GM19043 (cell line): ENCODE results near the gene KRTAP10-2.
"Not testable (repeated sequence)": the region's sequence is repeated elsewhere in the genome, so short reads cannot be mapped to it uniquely, and the experiment has no call there.

ENCODE experiments used
- ATAC-seq: cut with Tn5 transposase; IDR thresholded peaks from one replicate; pipeline ENCODE4 v1.9.1; 2021; ENCODE audit warnings: low read depth; ENCODE audit not compliant: unreplicated experiment

KRTAP10-2 gene, protein sequence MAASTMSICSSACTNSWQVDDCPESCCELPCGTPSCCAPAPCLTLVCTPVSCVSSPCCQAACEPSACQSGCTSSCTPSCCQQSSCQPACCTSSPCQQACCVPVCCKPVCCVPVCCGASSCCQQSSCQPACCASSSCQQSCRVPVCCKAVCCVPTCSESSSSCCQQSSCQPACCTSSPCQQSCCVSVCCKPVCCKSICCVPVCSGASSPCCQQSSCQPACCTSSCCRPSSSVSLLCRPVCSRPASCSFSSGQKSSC

DNA sequence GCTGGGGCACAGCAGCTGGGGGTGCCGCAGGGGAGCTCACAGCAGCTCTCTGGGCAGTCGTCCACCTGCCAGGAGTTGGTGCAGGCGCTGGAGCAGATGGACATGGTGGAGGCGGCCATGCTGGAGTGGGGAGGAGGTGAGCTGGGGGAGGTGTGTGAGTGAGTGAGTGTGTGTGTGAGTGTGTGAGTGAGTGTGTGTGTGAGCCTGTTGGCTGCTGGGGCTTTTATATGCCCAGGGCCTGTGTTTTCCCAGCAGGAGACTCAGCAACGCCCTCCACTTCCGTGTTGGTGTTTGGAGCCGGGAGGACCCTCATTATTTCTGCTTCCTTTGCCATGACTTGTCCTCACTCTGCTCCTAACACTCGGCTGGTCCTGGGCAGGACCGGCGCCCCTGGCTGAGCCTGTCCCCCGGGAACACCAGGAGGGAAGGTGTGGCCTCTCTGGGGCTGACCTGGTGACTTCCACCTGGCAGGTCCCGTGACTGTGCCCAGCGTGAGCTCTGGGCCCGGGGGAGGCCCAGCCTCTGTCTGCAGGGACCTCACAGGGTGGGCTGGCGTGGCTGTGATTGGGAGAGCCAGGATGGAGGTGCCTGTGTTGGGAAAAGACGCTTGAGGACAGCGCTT lies at the start of gene KRTAP10-2:
Gene KRTAP10-2, minus strand, starts transcription at position 166 of the 622 bp plus-strand sequence. Its CDS starts 47 bp downstream, at position 119.
- no peak for ATAC-seq

DNA sequence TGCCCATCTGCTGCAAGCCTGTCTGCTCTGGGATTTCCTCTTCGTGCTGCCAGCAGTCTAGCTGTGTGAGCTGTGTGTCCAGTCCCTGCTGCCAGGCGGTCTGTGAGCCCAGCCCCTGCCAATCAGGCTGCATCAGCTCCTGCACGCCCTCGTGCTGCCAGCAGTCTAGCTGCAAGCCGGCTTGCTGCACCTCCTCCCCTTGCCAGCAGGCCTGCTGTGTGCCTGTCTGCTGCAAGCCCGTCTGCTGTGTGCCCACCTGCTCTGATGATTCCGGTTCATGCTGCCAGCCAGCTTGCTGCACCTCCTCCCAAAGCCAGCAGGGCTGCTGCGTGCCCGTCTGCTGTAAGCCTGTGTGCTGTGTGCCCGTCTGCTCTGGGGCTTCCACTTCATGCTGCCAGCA lies 49.8 kb upstream of the KRTAP10-2 start:
- not testable (repeated sequence) for ATAC-seq

DNA sequence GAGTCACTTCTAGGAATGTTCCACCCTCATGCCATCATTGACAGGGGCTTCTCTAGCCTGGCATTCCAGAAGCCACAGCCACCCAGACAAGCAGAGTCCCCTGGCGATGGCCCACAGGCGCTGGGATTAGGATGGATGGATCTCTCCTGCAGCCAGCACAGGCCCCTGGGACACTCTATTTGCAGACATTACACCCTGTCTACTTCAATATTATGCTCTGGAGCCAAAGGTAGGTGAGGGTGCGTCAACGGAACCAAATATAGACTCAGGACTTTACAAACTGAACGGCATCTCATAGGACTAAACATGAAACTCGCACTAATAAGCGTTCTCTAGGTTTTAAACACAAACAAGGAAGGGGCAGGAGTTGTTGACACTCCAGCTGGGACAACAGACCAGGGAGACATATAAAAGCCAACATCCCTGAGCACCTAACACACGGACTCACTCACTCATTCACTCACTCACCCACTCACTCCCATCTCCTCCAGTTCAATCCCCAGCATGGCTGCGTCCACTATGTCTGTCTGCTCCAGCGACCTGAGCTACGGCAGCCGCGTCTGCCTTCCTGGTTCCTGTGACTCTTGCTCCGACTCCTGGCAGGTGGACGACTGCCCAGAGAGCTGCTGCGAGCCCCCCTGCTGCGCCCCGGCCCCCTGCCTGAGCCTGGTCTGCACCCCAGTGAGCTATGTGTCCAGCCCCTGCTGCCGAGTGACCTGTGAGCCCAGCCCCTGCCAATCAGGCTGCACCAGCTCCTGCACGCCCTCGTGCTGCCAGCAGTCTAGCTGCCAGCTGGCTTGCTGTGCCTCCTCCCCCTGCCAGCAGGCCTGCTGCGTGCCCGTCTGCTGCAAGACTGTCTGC lies 49.0 kb upstream of the KRTAP10-2 start, which contains the start of gene KRTAP10-7:
Gene KRTAP10-7, plus strand, starts transcription at position 480 of the 861 bp plus-strand sequence. Its CDS starts 25 bp downstream, at position 505.
- not testable (repeated sequence) for ATAC-seq

DNA sequence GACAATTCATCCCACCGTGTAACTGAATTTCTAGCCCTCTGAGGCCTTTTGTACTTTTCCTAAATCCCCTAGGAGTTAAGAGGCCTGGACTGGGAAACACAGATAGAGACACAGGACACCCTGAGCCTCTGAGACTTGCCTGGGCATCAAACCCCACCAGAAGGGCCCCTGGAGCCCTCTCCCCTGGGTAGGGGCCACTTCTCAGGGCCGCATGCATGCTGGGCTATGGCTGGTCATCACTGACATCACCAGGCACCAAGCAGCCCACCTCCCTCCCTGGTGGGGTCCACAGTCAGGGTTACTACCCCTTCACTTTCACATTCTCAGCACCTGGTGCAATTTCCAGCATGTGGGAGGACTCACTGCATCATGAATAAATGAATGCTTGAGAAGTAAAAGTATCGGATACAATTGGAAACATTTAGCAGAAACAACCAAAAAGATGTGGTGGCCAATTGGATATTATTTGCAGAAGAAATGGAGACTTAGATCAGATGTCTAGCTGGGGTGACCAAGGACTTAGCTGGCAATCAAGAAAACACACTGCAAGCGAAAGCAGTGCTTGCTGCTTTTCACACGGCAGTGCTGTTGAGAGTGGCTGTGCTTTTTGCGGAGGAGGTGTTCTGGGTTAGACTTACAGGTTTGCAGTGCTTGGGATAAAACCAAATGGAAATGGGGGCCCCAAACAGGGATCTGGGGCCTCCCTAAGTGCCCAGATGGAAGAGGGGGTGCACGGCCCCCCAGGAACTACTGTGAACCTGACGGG lies 48.1 kb upstream of the KRTAP10-2 start:
- no peak for ATAC-seq

DNA sequence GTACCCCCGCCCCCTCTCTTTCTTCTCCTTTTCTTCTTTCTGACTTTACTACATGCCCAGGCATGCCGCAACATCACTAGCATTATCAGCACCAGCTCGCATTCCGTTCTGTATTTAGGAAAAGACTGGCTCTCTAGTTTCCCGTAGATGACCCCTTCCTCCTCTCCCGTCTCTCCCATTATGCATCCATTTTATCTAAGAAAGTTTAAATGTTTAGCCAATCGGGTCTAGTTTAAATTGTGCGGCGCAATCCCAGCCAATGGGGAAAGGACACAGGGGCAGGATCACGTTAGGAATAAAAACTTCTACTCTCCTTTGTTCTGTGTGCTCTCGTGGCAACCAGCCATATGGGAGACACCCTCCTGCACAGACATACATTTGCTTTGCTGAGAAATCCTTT lies 46.8 kb upstream of the KRTAP10-2 start:
- no peak for ATAC-seq

DNA sequence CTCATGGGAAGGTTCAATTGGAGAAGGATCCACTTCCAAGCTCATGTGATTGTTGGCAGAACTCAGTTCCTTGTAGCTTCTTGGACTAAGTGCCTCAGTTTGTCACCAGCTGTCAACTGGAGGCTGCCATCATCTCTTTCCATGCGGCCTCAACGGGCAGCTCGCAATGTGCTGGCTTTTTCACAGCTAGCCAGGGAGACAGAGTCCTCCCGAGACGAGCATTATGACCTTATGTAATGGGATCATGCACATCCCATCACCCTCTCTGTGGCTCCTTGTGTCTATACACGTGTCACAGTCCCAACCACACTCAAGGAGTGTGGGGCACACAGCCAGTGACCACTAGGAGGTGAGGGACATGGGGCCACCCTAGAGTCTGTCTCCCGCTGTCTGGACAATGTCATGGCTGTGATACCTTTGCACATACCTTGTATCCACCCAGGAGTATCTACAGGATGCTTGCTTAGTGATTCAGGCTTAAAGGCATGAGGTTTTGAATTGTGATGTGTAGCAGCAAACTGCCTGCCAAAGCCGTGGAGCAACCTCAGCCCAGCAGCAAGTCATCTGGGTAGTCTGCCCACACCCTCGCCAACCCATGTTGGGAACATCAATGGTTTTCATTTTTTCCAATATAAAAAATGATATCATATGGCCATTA lies 44.9 kb upstream of the KRTAP10-2 start:
- no peak for ATAC-seq

DNA sequence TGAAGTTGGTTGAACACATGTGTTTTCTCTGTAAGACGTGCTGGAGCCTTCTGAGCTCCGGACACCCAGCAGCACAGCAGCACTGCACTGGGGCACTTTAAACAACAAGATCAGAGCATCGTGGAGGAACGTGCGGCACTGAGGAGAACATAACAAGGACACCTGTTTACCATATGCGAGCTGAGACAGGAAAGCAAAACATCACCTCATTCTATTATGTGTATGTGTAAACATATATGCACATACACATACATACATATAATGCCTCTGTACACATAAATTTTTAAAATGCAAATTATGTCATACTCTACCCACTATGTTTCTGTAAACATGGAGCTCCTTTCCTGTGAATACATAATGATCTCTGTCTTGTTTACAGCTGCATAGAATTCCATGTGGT lies 44.2 kb upstream of the KRTAP10-2 start:
- ATAC-seq: no peak

DNA sequence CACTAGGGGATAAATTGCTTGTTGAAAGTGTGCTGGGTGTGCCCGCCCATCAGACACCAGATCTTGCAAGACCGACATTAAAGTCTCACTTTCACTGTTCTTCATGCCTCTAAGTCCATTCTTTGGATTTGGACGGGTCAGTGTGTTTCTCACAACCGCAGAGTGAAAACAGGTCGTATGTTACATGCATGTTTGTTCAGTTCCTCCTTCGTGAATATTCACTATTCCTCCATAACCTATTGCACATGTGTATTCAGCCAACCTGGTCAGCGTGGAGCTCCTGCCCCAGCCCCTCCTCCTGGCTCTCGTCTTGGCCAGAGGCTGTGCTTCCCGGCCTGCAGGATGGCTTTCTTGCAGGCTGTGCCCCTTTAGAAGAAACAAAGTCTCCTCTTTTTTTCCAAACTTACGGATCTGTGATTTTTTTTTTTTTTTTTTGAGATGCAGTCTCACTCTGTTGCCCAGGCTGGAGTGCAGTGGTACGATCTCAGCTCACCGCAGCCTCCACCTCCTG lies 43.2 kb upstream of the KRTAP10-2 start:
- no peak for ATAC-seq

DNA sequence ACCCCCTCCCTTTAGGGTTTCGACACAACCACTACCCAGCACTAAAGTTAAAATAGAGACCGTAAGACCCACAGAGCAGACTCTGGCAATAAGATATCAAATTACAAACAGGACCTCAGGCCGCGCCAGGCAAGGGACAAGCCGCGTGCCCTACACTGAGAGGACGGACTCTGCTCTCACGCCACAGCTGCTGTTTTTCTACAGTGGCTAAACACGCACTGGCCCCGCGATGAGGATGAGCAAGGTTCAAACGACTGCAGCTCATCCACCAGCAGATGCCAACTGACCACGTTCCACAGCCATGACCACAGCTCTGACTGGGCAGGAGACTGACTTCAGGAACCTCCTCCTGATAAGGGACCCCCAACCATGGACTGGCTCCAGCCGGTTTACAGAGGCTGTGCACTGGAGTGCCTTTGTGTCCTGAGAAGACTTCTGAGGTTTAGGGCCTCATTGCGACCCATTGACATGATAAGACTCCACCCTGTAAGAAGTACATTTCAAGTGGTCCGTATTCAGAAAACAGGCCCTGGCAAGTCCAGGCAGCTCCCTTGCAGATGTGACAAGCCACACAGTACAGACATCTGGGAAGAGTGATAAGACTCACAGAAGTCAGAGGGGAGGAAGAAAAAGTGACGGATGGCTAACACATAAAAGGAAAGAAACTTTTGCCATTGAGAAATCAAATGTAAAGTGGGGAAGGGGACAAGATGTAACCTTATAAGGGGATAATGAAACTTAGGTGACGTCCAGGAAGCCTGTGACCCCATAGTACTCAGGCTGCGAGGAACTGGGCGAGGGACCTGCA lies 42.5 kb upstream of the KRTAP10-2 start:
- no peak for ATAC-seq

DNA sequence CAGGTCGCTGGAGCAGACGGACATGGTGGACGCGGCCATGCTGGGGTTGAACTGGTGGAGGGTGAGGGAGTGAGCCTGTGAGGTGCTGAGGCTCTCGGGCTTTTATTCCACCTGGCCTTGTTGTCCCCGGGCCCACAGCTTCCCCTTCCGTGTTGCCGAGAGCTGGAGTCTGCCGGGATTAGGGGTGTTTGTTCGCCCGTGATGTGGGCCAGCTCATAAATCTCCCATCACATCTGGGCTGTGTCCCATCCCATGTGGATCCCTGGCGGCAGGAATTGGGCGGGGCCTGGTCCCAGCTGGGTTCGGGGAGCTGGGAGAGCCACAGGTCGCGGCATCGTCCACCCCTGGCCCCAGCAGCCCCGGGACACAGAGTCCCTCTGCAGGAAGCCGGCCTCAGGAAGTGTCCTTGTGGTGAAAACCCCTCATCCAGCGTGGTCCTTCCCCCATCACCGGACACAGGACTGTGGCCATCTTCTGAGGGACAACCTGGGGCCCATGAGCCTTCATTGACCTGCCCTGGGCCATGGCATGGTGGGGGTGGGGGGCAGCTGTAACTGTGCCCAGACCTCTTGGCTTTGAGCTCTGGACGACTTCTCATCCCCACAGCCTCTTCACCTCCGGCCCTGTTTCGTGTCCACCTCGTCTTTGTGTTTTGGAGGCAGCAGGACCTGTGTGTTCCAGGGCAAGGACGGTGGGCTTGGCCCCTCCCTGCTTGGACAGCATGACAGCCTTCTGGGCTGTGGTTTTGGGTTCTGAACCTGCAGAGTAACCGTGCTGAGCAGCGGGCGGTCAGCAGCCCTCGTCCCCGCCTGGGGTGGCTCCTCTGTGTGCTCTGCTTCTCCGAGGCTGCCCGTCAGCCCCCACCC lies 41.4 kb upstream of the KRTAP10-2 start, which contains the start of gene KRTAP10-6:
Gene KRTAP10-6, minus strand, starts transcription at position 60 of the 866 bp plus-strand sequence. Its CDS starts 21 bp downstream, at position 39.
- ATAC-seq: no peak

DNA sequence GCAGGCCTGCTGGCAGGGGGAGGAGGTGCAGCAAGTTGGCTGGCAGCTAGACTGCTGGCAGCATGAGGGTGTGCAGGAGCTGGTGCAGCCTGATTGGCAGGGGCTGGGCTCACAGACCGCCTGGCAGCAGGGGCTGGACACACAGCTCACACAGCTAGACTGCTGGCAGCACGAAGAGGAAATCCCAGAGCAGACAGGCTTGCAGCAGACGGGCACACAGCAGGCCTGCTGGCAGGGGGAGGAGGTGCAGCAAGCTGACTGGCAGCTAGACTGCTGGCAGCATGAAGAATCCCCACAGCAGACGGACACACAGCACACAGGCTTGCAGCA lies 40.5 kb upstream of the KRTAP10-2 start:
- ATAC-seq: not testable (repeated sequence)

DNA sequence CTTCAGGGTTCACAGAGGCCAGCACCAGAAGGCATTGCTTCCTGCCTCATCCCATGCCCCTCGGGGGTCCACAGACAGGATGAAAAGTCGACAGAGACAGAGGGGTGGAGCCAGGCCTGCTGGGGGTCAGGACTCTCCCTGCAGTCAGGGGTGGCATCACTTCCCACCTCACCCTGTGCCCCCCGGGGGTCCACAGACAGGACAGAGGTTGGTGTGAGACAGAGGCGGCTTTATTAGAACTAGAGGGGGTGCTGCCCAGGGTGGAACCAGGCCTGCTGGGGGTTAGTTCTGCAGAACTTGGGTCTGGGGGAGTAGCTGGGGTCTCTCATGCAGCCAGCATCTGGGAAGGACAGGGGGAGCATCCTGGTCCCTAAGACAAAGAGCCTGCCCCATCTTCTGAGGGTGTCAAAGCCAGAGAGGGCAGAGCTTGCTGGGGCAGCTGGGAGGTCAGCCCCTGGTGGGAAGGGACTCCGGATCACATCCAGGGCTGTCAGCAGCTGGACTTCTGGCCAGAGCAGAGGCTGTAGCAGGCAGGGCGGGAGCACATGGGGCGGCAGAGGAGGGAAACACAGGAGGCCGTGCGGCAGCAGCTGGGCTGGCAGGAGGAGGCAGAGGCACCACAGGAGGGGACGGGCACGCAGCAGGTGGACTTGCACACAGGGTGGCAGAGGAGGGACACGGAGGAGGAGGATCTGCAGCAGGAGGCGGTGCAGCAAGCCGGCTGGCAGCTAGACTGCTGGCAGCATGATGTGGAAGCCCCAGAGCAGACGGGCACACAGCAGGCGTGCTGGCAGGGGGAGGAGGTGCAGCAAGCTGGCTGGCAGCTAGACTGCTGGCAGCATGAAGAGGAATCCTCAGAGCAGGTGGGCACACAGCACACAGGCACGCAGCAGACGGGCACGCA lies 39.8 kb upstream of the KRTAP10-2 start:
- ATAC-seq: not testable (repeated sequence)

DNA sequence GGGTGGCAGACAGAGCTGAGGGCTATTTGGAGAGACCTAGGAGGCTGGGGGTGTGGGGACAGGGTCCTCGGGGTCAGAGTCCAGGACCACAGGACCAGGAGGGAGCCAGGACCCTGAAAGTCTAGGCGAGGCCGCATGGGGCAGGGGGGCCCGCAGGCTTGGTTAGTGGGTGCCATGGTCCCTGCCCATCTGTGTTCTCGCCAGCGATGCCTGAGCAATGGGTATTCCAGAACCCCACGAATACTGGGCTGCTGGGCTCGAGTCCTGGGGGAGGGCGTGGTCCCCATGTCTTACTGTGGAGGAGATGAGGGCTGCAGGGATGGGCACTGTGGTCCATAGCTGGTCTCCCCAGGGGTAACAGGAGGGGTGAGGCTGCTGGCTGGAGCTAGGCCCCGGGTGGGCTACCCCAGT lies 39.0 kb upstream of the KRTAP10-2 start:
- ATAC-seq: no peak

DNA sequence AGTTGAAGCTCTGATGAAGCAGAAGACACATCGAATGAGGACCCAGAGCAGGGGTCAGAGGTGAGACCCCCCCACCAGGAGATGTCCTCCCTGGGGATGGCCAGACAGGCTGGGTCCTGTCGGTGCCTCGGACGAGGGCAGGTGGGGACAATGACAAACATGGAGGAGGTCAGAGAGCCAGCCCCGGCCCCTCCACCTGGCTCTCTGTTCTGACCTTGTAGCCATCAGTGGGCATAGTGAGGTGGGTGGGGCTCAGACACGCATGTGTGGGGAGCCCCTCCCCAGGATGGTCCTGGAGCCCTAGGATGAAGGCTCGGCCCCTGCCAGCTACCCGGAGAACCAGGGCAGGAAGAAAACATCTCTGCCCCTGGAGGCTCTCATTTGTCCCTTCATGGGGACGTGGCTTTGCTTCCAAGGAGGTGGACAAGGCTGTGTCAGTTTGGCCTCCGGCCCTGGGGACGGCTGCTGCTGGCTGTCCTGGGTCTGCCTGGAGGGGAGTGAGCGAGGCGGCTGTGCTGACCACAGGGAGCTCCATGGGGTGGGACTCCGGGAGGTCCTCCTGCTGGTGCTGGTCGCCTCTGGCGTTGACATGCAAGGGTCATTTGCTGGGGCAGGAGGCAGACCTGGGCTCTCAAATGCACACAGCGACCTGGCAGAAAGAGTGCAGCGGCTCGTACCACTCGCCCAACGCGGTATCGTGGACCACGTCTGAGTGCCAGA lies 38.4 kb upstream of the KRTAP10-2 start:
- no peak for ATAC-seq

DNA sequence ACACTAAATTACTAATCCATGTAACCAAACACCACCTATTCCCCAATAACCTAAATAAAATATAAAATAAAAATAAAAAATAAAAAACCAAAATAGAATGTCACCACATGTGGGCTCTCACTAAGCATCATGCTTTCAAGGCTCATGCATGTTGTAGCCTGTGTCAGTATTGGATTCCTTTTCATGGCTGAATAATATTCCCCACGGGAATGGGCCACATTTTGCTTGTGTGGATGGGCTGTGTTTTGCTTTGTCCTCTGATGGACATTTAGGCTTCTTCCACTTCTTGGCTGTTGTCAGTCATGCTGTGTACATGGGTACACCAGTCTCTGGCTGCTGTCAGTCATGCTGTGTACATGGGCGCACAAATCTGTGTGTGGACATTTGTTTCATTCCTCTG lies 37.8 kb upstream of the KRTAP10-2 start:
- no peak for ATAC-seq

DNA sequence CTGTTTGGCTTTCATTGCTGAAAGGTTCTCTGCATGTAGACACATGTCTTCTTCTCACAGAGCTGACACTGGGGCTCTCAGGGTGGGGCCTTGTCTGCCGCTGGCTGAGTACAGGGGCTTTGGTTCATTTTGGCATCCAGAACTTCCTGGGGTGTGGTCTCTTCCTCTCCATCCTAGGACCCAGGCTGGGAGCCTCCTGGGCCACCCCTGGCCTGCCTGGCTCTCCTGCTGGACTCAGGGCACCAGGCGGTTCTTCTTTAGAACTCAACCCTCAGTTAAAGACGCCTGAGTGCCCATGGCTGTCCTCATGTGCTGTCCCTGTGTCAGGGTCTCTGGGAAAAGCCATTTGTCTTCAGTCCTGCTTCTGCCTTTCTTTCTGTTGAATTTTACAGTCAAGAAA lies 34.6 kb upstream of the KRTAP10-2 start:
- ATAC-seq: no peak

DNA sequence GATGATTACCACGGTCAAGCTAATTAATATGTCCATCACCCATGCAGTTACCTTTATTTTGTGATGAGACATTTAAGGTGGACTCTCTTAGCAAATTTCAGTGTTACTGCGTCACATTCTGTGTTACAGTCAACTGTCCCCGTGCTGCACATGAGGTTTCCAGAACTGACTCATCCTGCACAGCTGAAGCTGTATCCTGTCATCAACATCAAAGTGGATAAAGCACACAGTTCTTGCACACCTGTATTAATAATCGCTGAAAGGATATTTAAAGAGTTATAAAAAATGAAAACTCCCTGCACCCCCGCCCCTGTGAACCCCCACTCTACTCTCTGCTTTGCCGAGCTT lies 32.5 kb upstream of the KRTAP10-2 start:
- no peak for ATAC-seq
